ENCODE measurements around the gene MIPOL1. TPM values are rescaled to one million over a fixed set of nuclear protein-coding genes. Genes with fewer than 3 reads are reported as not detected.

MIPOL1 gene, protein sequence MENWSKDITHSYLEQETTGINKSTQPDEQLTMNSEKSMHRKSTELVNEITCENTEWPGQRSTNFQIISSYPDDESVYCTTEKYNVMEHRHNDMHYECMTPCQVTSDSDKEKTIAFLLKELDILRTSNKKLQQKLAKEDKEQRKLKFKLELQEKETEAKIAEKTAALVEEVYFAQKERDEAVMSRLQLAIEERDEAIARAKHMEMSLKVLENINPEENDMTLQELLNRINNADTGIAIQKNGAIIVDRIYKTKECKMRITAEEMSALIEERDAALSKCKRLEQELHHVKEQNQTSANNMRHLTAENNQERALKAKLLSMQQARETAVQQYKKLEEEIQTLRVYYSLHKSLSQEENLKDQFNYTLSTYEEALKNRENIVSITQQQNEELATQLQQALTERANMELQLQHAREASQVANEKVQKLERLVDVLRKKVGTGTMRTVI
- total RNA-seq: 4.4 and 13.5 TPM in 2 replicates

DNA sequence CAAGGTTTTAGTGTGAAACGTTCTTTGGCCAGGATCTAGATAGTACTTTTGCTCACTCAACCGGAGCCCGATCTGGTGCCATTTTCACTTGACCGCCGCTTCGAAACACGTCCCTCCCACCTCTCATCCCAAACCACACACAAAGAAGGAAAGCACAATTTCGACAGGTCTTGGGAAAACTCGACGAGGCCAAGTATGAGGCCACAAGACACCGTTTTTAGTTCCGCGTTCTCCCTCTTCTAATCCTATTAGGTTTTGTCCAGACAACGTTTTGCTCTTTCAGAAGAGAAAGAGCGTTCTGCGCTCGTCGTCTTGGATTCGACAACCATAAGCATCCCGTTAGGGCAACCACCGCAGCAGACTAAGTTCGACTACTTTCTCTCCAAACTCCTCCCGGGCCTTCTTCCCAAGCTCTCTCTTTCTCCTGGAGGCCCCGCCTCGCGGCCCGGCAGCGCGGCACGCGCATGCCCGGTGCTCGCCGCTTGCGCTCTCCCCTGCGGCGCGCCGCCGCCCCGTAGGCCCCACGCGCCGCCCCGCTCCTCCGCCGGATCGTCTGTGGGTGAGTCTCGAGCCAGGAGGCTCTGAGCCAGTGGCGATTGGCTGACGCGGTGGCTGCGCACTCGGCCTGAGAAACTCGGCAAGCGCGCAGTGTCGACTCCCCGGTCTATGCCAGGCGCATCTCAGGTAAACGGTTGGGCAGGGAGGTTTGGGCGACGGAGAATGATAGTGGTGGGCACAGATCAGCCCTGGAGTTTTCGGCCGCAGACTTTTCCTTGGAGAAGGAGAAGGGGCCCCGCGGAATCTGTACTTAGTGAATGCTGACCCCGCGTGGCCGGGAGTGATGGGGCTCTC, at the start of gene MIPOL1:
MIPOL1 (plus strand) TSS at position 517 of the 852 bp plus-strand sequence. CDS start 49,952 bp downstream, outside the sequence.

DNA sequence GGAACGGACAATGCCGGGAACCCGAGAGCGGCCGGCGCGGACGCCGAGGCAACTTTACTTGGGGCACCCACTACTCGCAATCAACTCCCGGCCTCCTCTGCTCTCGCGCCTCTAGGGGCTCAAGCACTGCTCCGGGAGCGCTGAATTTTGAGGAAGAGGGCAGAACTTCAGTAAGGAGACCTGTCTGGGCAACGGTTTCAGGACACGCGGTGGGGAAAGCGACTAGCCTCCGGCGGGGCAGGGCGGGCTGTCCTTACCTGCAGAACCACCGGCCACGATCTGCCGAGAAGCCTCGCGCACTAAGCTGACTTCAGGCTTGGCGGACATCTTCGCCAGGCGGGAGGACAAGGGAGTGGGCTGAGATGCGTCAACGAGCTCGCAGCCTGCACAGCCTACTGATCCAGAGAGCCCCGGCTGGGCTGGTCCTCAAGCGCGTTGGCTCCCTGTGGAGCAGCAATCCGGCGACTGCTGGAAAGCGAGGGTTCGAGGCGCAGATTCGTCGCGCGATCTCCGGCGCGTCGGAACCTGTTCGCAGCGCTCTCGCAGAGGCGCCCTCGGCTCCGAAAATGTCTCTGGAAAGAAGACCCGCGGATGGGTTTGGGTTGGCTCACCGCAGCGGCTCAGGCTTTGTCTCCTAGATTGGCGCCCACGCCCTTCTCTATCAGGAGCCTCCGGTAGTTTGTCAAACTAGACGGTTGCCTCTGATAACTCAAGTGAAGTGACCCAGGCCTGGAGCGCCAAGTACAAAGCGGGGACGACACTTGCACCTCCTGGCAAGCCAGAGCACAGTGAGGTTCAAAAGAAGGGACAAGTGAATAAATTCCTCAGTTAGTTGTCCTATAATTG, 25.5 kb upstream of the MIPOL1 start, which contains the start of gene SLC25A21:
SLC25A21 (minus strand) TSS at position 583 of the 846 bp plus-strand sequence.

DNA sequence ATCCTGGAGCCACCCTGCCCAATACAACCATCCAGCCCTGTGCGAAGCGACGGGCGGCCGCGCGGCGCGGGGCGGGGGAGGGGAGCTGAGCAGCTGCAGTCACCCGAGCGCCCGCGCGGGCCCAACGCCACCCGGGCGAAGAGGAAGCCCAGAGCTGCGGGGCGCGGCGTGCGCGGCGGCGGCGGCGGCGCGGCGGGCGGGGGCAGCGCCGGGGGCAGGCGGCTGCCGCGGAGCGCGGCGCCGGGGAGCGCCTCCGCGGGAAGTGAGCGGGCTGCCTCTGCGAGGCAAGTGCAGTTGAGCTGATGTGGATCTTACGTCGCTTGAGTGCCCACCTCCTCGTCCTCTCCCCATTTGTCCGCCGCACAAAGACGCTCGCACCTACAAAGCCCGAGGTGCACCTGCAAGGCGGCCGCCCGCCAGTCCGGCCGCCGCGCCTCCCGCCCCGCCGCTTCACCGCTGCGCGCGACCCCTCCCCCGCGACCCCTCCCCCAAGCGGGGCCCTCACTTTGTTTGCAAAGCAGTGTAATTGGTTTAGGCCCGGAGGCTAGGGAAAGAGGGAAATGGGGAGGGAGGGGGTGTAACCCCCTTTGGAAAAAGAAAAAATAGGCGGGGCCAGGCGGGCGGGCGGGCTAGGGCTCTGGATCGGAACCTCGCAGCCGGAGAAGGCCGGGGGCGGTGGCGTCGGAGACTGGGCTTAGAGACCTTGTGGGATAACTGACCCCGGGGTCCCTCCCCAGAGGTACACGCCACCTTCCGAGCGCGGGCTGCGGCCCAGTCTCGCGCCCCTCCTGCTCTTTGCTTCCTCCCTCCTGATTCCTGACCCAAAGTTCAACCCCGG, 397.5 kb downstream of the MIPOL1 start, which contains the start of the genes FOXA1 and TTC6:
FOXA1 (minus strand) TSS at position 279 of the 838 bp plus-strand sequence; CDS start at position 2, 277 bp downstream.
TTC6 (plus strand) TSS at position 659 of the 838 bp plus-strand sequence. CDS start 26,436 bp downstream, outside the sequence.

Small RNA genes lying within 50 kb of the gene (small RNA-seq; reads per million reads assigned to genes)
- gene RNU6-273P (ENCODE audit: low replicate concordance): not detected
- not detected for gene RNU6-886P (ENCODE audit: low replicate concordance)

Other genes with a start within 250 kb of the MIPOL1 start
- gene SLC25A21, start 25.3 kb upstream of the MIPOL1 start, total RNA-seq: under 0.01 and 1.4 TPM in 2 replicates

Data from placental pericyte (primary cell).